WERI-Rb-1 (cell line): ENCODE data around the gene HNRNPC.

Experiments
- DNase-seq: peaks from one replicate; pipeline ENCODE4 v3.0.0-alpha.2; 2020
- H3K27ac ChIP-seq: fragments of 250-450 bp; sonication (Bioruptor Pico); 2 replicates; pipeline ENCODE4 v1.5.1; 2020; ENCODE audit warnings: mild to moderate bottlenecking, moderate library complexity
- H3K27me3 ChIP-seq: fragments of 250-450 bp; sonication (Bioruptor Pico); 2 replicates; pipeline ENCODE4 v1.5.1; 2021; ENCODE audit warnings: mild to moderate bottlenecking, low read depth, moderate library complexity; ENCODE audit not compliant: insufficient read depth, severe bottlenecking
- H3K36me3 ChIP-seq: fragments of 250-450 bp; sonication (Bioruptor Pico); 2 replicates; pipeline ENCODE4 v1.5.1; 2020; ENCODE audit warnings: mild to moderate bottlenecking, moderate library complexity
- H3K4me3 ChIP-seq: 2 replicates; pipeline ENCODE4 v1.5.1; 2011; ENCODE audit warnings: low read depth, mild to moderate bottlenecking, control low read depth, low read length
- H3K9me3 ChIP-seq: fragments of 250-450 bp; sonication (Bioruptor Pico); 2 replicates; pipeline ENCODE4 v1.5.1; 2021; ENCODE audit warnings: mild to moderate bottlenecking, moderate library complexity; ENCODE audit not compliant: severe bottlenecking
- CTCF ChIP-seq: IDR thresholded peaks from 2 replicates; pipeline ENCODE4 v1.5.1; 2011; ENCODE audit warnings: low read depth, mild to moderate bottlenecking, control low read depth, inconsistent platforms, low read length

The HNRNPC gene

GRCh38 chr14:21210023-21210422 is 59.2 kb downstream of the HNRNPC start:
- no peak for DNase-seq
- no peaks in the 10 kb centered on the region for H3K9me3 ChIP-seq
- no peak for TF ChIP-seq CTCF
- peaks cover 95% of the 10 kb centered on the region for H3K36me3 ChIP-seq
- H3K4me3 ChIP-seq, result no peak overlapping the region
- H3K27ac ChIP-seq, result no peak overlapping the region
- H3K27me3 ChIP-seq, result no peaks in the 10 kb centered on the region

GRCh38 chr14:21209185-21209584 is 60.1 kb downstream of the HNRNPC start:
- H3K9me3 ChIP-seq, result no peaks in the 10 kb centered on the region
- no peak overlapping the region for H3K27ac ChIP-seq
- H3K36me3 ChIP-seq, result peaks cover 95% of the 10 kb centered on the region
- DNase-seq, result no peak
- no peaks in the 10 kb centered on the region for H3K27me3 ChIP-seq
- no peak for TF ChIP-seq CTCF
- H3K4me3 ChIP-seq, result no peak overlapping the region

GRCh38 chr14:21208554-21208953 is 60.7 kb downstream of the HNRNPC start:
- no peak overlapping the region for H3K27ac ChIP-seq
- no peak for TF ChIP-seq CTCF
- H3K9me3 ChIP-seq, result no peaks in the 10 kb centered on the region
- H3K4me3 ChIP-seq, result no peak overlapping the region
- H3K36me3 ChIP-seq, result peaks cover 91% of the 10 kb centered on the region
- no peak for DNase-seq
- no peaks in the 10 kb centered on the region for H3K27me3 ChIP-seq

- Histone ChIP-seq H3K27me3 (no peaks in the 10 kb centered on the region), H3K36me3 (peaks cover 81% of the 10 kb centered on the region), H3K27ac (no peak overlapping the region), H3K4me3 (no peak overlapping the region), H3K9me3 (no peaks in the 10 kb centered on the region)
- no peak for DNase-seq
- TF ChIP-seq CTCF, result no peak
Observed at GRCh38 chr14:21206753-21207684, 62.2 kb downstream of the HNRNPC start.

- Histone ChIP-seq H3K36me3 (peaks cover 70% of the 10 kb centered on the region), H3K27ac (no peak overlapping the region)
Observed at GRCh38 chr14:21205678-21206581, 63.3 kb downstream of the HNRNPC start.

More at GRCh38 chr14:21205678-21206581, 63.3 kb downstream of the HNRNPC start:
- TF ChIP-seq CTCF, result no peak
- H3K9me3 ChIP-seq, result no peaks in the 10 kb centered on the region
- DNase-seq, result no peak
- H3K27me3 ChIP-seq, result no peaks in the 10 kb centered on the region
- no peak overlapping the region for H3K4me3 ChIP-seq
